GM12872 (cell line): ENCODE results near the gene SLC25A48.

Experiments
- TF ChIP-seq, protein P1 (sequence below): IDR thresholded peaks from 3 replicates; pipeline ENCODE4 v1.5.1; 2011; ENCODE audit warnings: low read depth, mild to moderate bottlenecking, low read length, moderate library complexity; ENCODE audit not compliant: insufficient read depth

Gene SLC25A48

DNA sequence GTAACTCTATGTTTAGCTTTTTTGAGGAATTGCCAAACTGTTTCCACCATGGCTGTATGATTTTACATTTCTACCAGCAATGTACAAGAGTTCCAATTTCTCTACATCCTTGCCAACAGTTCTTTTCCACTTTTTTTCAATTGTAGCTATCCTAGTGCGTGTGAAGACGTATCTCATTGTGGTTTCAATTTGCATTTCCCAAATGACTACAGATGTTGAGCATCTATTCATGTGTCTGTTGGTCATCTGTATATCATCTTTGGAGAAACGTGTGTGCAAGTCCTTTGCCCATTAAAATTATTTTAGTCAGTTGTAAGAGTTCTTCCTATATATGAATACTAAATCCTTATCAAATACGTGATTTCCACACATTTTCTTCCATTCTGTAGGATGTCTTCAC lies 6.5 kb downstream of the SLC25A48 start:
- TF ChIP-seq, protein P1, sequence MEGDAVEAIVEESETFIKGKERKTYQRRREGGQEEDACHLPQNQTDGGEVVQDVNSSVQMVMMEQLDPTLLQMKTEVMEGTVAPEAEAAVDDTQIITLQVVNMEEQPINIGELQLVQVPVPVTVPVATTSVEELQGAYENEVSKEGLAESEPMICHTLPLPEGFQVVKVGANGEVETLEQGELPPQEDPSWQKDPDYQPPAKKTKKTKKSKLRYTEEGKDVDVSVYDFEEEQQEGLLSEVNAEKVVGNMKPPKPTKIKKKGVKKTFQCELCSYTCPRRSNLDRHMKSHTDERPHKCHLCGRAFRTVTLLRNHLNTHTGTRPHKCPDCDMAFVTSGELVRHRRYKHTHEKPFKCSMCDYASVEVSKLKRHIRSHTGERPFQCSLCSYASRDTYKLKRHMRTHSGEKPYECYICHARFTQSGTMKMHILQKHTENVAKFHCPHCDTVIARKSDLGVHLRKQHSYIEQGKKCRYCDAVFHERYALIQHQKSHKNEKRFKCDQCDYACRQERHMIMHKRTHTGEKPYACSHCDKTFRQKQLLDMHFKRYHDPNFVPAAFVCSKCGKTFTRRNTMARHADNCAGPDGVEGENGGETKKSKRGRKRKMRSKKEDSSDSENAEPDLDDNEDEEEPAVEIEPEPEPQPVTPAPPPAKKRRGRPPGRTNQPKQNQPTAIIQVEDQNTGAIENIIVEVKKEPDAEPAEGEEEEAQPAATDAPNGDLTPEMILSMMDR, result no peak

DNA sequence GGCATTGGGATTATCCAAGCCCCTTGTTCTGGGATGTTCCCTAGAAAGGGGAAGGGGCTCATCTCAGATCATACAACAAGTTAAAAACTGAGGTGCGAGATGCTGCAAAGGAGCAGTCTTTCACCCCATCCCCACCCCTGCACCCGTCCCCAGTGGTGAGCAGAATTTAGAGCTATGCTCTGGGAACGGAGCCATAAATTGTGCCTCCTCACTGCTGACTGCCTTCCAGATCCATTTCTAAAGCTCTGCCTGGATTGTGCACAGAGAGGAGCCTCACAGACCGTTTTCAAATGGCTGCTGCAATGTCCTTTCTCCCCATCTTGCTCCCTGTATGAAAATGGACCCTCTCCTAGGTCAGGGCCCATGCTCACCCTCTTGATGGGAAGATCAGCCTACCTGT lies 8.3 kb downstream of the SLC25A48 start:
- TF ChIP-seq, protein P1, result no peak

DNA sequence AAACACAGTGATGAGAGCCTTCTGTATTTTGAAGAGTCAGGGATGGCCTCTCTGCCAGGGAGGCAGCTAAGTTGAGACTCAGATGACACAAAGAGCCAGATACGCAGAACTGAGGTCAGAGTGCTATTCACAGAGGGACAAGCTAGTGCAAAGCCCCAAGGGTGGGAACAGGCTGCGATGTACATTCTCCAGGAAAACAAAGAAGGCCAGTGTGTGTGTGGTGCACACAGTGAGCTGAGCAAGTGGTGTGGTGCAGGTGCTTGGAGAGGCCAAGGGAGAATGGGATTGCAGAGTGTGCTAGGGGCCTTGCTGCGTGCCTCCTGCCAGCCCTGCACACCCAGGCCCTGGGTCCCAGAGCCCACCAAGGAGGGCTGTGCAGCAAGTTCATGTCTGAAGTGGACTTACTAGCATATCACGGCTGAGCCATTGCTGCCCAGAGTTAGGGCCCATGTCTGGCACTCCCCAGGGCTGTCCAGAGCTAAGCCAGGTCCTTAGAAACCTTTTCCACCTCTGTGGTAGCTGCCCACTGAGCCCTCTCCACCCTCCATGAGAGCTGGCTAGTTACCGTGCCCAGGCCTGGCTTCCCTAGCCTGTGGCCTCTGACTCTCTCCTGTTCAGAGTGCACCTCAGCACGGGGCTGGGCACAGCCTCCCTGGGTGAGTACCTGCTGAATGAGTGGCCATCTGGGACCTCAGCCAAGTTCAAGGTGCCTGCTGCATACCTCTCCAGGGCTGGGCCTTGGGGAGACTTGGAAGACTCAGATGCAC lies 9.3 kb downstream of the SLC25A48 start:
- TF ChIP-seq, protein P1, result no peak

DNA sequence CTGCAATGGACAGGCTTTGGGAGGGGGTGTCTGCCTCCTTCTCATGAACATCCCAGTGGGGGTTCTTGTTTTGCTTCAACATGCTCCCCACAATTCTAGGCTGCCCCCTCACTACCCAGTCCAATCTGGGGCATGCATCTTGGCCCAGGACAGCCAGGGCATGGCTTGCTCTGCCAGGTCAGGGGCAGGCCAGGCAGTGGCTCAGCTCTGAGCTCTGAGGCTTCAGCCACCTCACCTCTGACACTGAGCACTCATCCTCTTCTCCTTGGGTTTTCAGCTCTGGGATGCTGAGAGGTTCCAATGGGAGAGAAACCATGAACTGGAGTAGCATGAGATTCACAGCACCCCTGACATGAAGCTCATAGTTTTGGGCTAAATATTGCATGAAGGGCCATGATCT lies 11.8 kb downstream of the SLC25A48 start:
- TF ChIP-seq, protein P1, result no peak

DNA sequence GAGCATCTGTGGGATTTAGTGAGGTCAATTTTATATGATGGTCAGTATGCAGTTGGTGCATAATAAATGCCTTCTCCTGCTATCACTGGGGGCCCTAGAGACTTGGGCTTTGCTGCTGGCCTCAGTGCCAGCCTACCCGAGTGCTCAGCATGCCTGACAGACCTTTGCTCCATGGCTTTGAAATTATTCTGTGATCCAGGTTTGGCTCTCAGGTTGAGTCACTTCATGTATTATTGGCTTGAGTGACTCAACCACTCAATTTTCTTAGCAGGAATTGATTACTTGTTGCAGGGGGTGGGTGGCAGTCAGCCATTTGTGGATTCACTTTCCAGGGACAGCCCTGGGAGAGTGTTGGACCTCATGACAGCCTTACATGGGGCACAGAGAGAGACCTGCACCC lies 13.5 kb downstream of the SLC25A48 start:
- TF ChIP-seq, protein P1, result no peak

DNA sequence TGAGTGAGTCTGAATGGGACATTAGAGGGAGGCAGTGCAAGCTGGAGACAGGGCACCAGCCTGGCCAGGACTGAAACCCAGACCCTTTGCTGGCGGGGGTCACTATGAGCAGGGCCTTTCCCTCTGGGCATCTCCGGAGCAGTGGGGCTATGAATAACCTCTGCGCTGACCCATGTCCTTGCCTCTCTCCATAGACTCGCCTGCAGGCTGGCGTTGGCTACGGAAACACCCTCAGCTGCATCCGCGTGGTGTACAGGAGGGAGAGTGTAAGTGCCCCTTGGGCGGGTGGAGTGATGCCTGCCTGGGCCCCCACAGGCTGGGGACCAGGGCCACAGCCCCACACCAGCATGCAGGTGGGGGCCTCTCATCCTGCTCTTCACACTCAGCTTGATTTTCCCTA lies 15.8 kb downstream of the SLC25A48 start:
- TF ChIP-seq, protein P1, result no peak

DNA sequence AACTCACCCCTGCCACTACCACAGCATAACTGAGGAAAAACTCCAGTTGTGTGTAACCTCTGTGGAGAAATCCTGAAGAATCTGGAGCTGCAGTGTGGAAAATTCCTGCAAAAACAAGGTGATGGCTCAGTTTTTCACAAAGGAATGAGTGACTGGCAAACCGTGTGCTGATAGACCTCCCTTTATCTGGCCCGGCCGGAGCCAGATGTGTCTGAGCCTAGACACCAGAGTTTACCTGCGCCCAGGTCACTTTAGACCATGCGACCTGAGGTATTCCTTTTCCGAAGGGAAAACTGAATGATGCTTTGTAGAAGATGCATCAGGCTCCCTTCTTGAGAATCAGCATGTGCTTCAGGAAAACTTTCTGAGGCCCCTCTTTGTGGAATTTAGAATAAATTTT lies 16.2 kb downstream of the SLC25A48 start:
- TF ChIP-seq, protein P1, result no peak
